WTC11 (cell line): ENCODE measurements around the gene CPN1.

Experiments used
- CREB1 ChIP-seq: sonication (generic); formaldehyde crosslinking; IDR thresholded peaks from 2 replicates; pipeline ENCODE4 v1.8.0; 2023; ENCODE audit warnings: mild to moderate bottlenecking, missing genetic modification reagents
- FOXJ3 ChIP-seq: sonication (generic); formaldehyde crosslinking; IDR thresholded peaks from 2 replicates; pipeline ENCODE4 v1.9.0; 2021; ENCODE audit warnings: missing genetic modification reagents, mild to moderate bottlenecking, borderline replicate concordance
- IRF2 ChIP-seq: sonication (generic); formaldehyde crosslinking; IDR thresholded peaks from 2 replicates; pipeline ENCODE4 v1.8.0; 2022; ENCODE audit warnings: low read depth, missing genetic modification reagents, borderline replicate concordance
- NFYB ChIP-seq: sonication (generic); formaldehyde crosslinking; conservative IDR thresholded peaks from 2 replicates; pipeline ENCODE4 v1.8.0; 2022; ENCODE audit warnings: low read depth, missing genetic modification reagents
- SMAD3 ChIP-seq: sonication (generic); formaldehyde crosslinking; IDR thresholded peaks from 2 replicates; pipeline ENCODE4 v1.8.0; 2022; ENCODE audit warnings: missing genetic modification reagents, mild to moderate bottlenecking, borderline replicate concordance
- SP1 ChIP-seq: sonication (generic); formaldehyde crosslinking; conservative IDR thresholded peaks from 2 replicates; pipeline ENCODE4 v1.8.1; 2022; ENCODE audit warnings: missing genetic modification reagents
- TF ChIP-seq, protein P1 (sequence below): fragments of 200-600 bp; IDR thresholded peaks from 2 replicates; pipeline ENCODE4 v1.8.0; 2022; ENCODE audit warnings: antibody characterized with exemption
- TF ChIP-seq, protein P2 (sequence below): sonication (generic); formaldehyde crosslinking; IDR thresholded peaks from 2 replicates; pipeline ENCODE4 v1.8.1; 2022; ENCODE audit warnings: missing genetic modification reagents, borderline replicate concordance
- TF ChIP-seq, protein P3 (sequence below): sonication (generic); formaldehyde crosslinking; IDR thresholded peaks from 2 replicates; pipeline ENCODE4 v1.8.0; 2022; ENCODE audit warnings: mild to moderate bottlenecking, missing genetic modification reagents
- TF ChIP-seq, protein P4 (sequence below): sonication (generic); formaldehyde crosslinking; IDR thresholded peaks from 2 replicates; pipeline ENCODE4 v1.8.0; 2022; ENCODE audit warnings: mild to moderate bottlenecking, missing genetic modification reagents
- TF ChIP-seq, protein P5 (sequence below): fragments of 250-450 bp; sonication (Bioruptor Pico); IDR thresholded peaks from 2 replicates; pipeline ENCODE4 v1.9.0; 2021; ENCODE audit warnings: mild to moderate bottlenecking
- TF ChIP-seq, protein P6 (sequence below): sonication (generic); formaldehyde crosslinking; IDR thresholded peaks from 2 replicates; pipeline ENCODE4 v1.8.0; 2023; ENCODE audit warnings: mild to moderate bottlenecking, missing genetic modification reagents

DNA sequence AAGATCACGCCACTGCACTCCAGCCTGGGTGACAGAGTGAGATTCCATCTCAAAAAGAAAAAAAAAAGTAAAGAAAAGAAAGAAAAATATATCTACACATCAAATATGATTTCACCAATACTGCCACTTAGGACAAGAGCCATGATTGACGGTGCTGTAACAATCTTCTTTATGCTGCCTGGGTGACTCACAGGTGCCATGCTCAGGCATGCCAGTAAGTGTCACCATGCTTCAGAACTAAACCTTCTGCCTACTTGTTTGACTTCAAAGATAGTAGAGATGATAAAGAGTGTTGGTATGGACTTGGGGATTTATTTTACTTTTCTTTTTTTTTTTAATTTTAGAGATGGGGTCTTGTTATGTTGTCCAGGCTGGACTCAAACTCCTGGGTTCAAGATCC is 38.3 kb downstream of the CPN1 start:
- TF ChIP-seq IRF2 (CRISPR knock-in tag): no peak
- TF ChIP-seq, protein P1, sequence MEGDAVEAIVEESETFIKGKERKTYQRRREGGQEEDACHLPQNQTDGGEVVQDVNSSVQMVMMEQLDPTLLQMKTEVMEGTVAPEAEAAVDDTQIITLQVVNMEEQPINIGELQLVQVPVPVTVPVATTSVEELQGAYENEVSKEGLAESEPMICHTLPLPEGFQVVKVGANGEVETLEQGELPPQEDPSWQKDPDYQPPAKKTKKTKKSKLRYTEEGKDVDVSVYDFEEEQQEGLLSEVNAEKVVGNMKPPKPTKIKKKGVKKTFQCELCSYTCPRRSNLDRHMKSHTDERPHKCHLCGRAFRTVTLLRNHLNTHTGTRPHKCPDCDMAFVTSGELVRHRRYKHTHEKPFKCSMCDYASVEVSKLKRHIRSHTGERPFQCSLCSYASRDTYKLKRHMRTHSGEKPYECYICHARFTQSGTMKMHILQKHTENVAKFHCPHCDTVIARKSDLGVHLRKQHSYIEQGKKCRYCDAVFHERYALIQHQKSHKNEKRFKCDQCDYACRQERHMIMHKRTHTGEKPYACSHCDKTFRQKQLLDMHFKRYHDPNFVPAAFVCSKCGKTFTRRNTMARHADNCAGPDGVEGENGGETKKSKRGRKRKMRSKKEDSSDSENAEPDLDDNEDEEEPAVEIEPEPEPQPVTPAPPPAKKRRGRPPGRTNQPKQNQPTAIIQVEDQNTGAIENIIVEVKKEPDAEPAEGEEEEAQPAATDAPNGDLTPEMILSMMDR: no peak
- TF ChIP-seq, protein P2, sequence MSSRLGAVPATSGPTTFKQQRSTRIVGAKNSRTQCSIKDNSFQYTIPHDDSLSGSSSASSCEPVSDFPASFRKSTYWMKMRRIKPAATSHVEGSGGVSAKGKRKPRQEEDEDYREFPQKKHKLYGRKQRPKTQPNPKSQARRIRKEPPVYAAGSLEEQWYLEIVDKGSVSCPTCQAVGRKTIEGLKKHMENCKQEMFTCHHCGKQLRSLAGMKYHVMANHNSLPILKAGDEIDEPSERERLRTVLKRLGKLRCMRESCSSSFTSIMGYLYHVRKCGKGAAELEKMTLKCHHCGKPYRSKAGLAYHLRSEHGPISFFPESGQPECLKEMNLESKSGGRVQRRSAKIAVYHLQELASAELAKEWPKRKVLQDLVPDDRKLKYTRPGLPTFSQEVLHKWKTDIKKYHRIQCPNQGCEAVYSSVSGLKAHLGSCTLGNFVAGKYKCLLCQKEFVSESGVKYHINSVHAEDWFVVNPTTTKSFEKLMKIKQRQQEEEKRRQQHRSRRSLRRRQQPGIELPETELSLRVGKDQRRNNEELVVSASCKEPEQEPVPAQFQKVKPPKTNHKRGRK (CRISPR knock-in tag): no peak
- TF ChIP-seq, protein P3, sequence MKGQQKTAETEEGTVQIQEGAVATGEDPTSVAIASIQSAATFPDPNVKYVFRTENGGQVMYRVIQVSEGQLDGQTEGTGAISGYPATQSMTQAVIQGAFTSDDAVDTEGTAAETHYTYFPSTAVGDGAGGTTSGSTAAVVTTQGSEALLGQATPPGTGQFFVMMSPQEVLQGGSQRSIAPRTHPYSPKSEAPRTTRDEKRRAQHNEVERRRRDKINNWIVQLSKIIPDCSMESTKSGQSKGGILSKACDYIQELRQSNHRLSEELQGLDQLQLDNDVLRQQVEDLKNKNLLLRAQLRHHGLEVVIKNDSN (CRISPR knock-in tag): no peak
- no peak for TF ChIP-seq SMAD3 (CRISPR knock-in tag)
- no peak for TF ChIP-seq SP1 (CRISPR knock-in tag)
- TF ChIP-seq, protein P4, sequence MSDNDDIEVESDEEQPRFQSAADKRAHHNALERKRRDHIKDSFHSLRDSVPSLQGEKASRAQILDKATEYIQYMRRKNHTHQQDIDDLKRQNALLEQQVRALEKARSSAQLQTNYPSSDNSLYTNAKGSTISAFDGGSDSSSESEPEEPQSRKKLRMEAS: no peak
- no peak for TF ChIP-seq FOXJ3 (CRISPR knock-in tag)
- TF ChIP-seq NFYB (CRISPR knock-in tag): no peak
- TF ChIP-seq, protein P5, sequence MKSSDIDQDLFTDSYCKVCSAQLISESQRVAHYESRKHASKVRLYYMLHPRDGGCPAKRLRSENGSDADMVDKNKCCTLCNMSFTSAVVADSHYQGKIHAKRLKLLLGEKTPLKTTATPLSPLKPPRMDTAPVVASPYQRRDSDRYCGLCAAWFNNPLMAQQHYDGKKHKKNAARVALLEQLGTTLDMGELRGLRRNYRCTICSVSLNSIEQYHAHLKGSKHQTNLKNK: no peak
- TF ChIP-seq, protein P6, sequence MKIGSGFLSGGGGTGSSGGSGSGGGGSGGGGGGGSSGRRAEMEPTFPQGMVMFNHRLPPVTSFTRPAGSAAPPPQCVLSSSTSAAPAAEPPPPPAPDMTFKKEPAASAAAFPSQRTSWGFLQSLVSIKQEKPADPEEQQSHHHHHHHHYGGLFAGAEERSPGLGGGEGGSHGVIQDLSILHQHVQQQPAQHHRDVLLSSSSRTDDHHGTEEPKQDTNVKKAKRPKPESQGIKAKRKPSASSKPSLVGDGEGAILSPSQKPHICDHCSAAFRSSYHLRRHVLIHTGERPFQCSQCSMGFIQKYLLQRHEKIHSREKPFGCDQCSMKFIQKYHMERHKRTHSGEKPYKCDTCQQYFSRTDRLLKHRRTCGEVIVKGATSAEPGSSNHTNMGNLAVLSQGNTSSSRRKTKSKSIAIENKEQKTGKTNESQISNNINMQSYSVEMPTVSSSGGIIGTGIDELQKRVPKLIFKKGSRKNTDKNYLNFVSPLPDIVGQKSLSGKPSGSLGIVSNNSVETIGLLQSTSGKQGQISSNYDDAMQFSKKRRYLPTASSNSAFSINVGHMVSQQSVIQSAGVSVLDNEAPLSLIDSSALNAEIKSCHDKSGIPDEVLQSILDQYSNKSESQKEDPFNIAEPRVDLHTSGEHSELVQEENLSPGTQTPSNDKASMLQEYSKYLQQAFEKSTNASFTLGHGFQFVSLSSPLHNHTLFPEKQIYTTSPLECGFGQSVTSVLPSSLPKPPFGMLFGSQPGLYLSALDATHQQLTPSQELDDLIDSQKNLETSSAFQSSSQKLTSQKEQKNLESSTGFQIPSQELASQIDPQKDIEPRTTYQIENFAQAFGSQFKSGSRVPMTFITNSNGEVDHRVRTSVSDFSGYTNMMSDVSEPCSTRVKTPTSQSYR: no peak
- TF ChIP-seq CREB1 (CRISPR knock-in tag): no peak
